H9 (cell line): ENCODE results near the gene IVNS1ABP. TPM values are rescaled to one million over a fixed set of nuclear protein-coding genes. Genes with fewer than 3 reads are reported as not detected.

Experiments
- DNase-seq: peaks from one replicate; pipeline ENCODE4 v3.0.0-alpha.2; 2017
- H2AFZ ChIP-seq: one replicate; pipeline ENCODE4 v1.6.1; 2013; ENCODE audit warnings: mild to moderate bottlenecking, low read length, control low read depth, moderate library complexity
- H2AK5ac ChIP-seq: 2 replicates; pipeline ENCODE4 v1.6.1; 2013; ENCODE audit warnings: low read length, control low read depth, mixed read lengths; ENCODE audit not compliant: insufficient read length
- H2BK120ac ChIP-seq: one replicate; pipeline ENCODE4 v1.6.1; 2013; ENCODE audit warnings: low read depth, mild to moderate bottlenecking, low read length, control low read depth, inconsistent platforms; ENCODE audit not compliant: poor library complexity, severe bottlenecking
- H2BK12ac ChIP-seq: 2 replicates; pipeline ENCODE4 v1.6.1; 2013; ENCODE audit warnings: low read length, control low read depth, mixed read lengths, low read depth; ENCODE audit not compliant: insufficient read length
- H2BK15ac ChIP-seq: 2 replicates; pipeline ENCODE4 v1.6.1; 2013; ENCODE audit warnings: low read depth, low read length, control low read depth
- H2BK20ac ChIP-seq: one replicate; pipeline ENCODE4 v1.6.1; 2013; ENCODE audit warnings: low read depth, mild to moderate bottlenecking, low read length, control low read depth, inconsistent platforms; ENCODE audit not compliant: poor library complexity, severe bottlenecking
- H2BK5ac ChIP-seq: 2 replicates; pipeline ENCODE4 v1.6.1; 2013; ENCODE audit warnings: low read length, control low read depth, mixed read lengths; ENCODE audit not compliant: insufficient read length
- H3K14ac ChIP-seq: 2 replicates; pipeline ENCODE4 v1.6.1; 2013; ENCODE audit warnings: low read length, control low read depth; ENCODE audit not compliant: insufficient read depth
- H3K18ac ChIP-seq: 2 replicates; pipeline ENCODE4 v1.6.1; 2013; ENCODE audit warnings: low read depth, mild to moderate bottlenecking, mixed read lengths, low read length, control low read depth; ENCODE audit not compliant: insufficient read length
- H3K23ac ChIP-seq: 2 replicates; pipeline ENCODE4 v1.6.1; 2013; ENCODE audit warnings: low read length, control low read depth, mixed read lengths, low read depth; ENCODE audit not compliant: insufficient read length
- H3K23me2 ChIP-seq: 2 replicates; pipeline ENCODE4 v1.6.1; 2013; ENCODE audit warnings: low read depth, mild to moderate bottlenecking, mixed read lengths, low read length, control low read depth; ENCODE audit not compliant: insufficient read length, poor library complexity, severe bottlenecking
- H3K27ac ChIP-seq: 2 replicates; pipeline ENCODE4 v1.5.1; 2013; ENCODE audit warnings: low read length, control low read depth, mixed read lengths, low read depth; ENCODE audit not compliant: insufficient read length
- H3K27me3 ChIP-seq: 2 replicates; pipeline ENCODE4 v1.6.1; 2013; ENCODE audit warnings: low read length, control low read depth, inconsistent platforms; ENCODE audit not compliant: insufficient read depth
- H3K4ac ChIP-seq: 2 replicates; pipeline ENCODE4 v1.6.1; 2013; ENCODE audit warnings: low read depth, mild to moderate bottlenecking, control low read depth, inconsistent platforms, low read length, moderate library complexity
- H3K4me1 ChIP-seq: 2 replicates; pipeline ENCODE4 v1.6.1; 2013; ENCODE audit warnings: low read length, control low read depth, inconsistent platforms; ENCODE audit not compliant: insufficient read depth
- H3K4me2 ChIP-seq: 2 replicates; pipeline ENCODE4 v1.6.1; 2013; ENCODE audit warnings: low read length, control low read depth, mixed read lengths; ENCODE audit not compliant: insufficient read length, insufficient read depth
- H3K56ac ChIP-seq: 2 replicates; pipeline ENCODE4 v1.6.1; 2013; ENCODE audit warnings: low read depth, mild to moderate bottlenecking, mixed read lengths, low read length, control low read depth; ENCODE audit not compliant: insufficient read length
- H3K79me1 ChIP-seq: 2 replicates; pipeline ENCODE4 v1.6.1; 2013; ENCODE audit warnings: low read depth, mild to moderate bottlenecking, moderate library complexity, low read length, control low read depth, inconsistent platforms; ENCODE audit not compliant: insufficient read depth, poor library complexity, severe bottlenecking
- H3K79me2 ChIP-seq: 2 replicates; pipeline ENCODE4 v1.6.1; 2013; ENCODE audit warnings: low read length, control low read depth, inconsistent platforms; ENCODE audit not compliant: insufficient read depth
- H3K9ac ChIP-seq: 2 replicates; pipeline ENCODE4 v1.6.1; 2013; ENCODE audit warnings: low read length, control low read depth, mixed read lengths; ENCODE audit not compliant: insufficient read length; ENCODE audit errors: extremely low read depth
- H3K9me3 ChIP-seq: one replicate; pipeline ENCODE4 v1.6.1; 2013; ENCODE audit warnings: low read depth, low read length, inconsistent platforms; ENCODE audit not compliant: control insufficient read depth
- H3T11ph ChIP-seq: one replicate; pipeline ENCODE4 v1.6.1; 2013; ENCODE audit warnings: mild to moderate bottlenecking, low read length, control low read depth, inconsistent platforms
- H4K20me1 ChIP-seq: one replicate; pipeline ENCODE4 v1.6.1; 2013; ENCODE audit not compliant: control insufficient read depth, insufficient read length, insufficient read depth
- H4K5ac ChIP-seq: 2 replicates; pipeline ENCODE4 v1.6.1; 2013; ENCODE audit warnings: low read depth, mild to moderate bottlenecking, mixed read lengths, low read length, control low read depth; ENCODE audit not compliant: insufficient read length
- H4K8ac ChIP-seq: replicated peaks from 2 replicates; pipeline ENCODE4 v1.6.1; 2013; ENCODE audit warnings: low read length, control low read depth, mixed read lengths, low read depth; ENCODE audit not compliant: insufficient read length
- H4K91ac ChIP-seq: 2 replicates; pipeline ENCODE4 v1.6.1; 2013; ENCODE audit warnings: low read depth, mild to moderate bottlenecking, moderate library complexity, mixed read lengths, low read length, control low read depth; ENCODE audit not compliant: insufficient read length
- H3K27ac Mint-ChIP-seq, 3 experiments: 2 replicates in 2 of 3; 3 replicates in 1 of 3; pipeline ENCODE4 v1.8.0; 2020 to 2021; ENCODE audit warnings: mixed read lengths in 3 of 3, mild to moderate bottlenecking in 1 of 3, moderate library complexity in 1 of 3
- H3K27me3 Mint-ChIP-seq: 2 replicates; pipeline ENCODE4 v1.8.0; 2021; ENCODE audit warnings: low read depth, mild to moderate bottlenecking, moderate library complexity, mixed read lengths
- H3K36me3 Mint-ChIP-seq, 3 experiments: 2 replicates in 2 of 3; 3 replicates in 1 of 3; pipeline ENCODE4 v1.8.0; 2020 to 2021; ENCODE audit warnings: low read depth in 3 of 3, mixed read lengths in 3 of 3; ENCODE audit not compliant: insufficient read depth in 1 of 3
- H3K4me1 Mint-ChIP-seq, 2 experiments: 2 replicates each; pipeline ENCODE4 v1.8.0; 2020; ENCODE audit warnings: mixed read lengths in 2 of 2
- H3K4me3 Mint-ChIP-seq, 2 experiments: 2 replicates in 1 of 2; 3 replicates in 1 of 2; pipeline ENCODE4 v1.8.0; 2020 to 2021; ENCODE audit warnings: mild to moderate bottlenecking in 2 of 2, mixed read lengths in 2 of 2, moderate library complexity in 1 of 2
- H3K9me3 Mint-ChIP-seq, 2 experiments: 2 replicates in 1 of 2; 3 replicates in 1 of 2; pipeline ENCODE4 v1.8.0; 2020; ENCODE audit warnings: mild to moderate bottlenecking in 2 of 2, mixed read lengths in 2 of 2, moderate library complexity in 1 of 2
- CTCF ChIP-seq: fragments of 200-600 bp; sonication (generic); conservative IDR thresholded peaks from 3 replicates; pipeline ENCODE4 v1.8.0; 2021; ENCODE audit warnings: antibody characterized with exemption, mild to moderate bottlenecking
- whole genome bisulfite sequencing: extraction: QIAGEN DNeasy Blood & Tissue Kit; methylation state at CpG from one replicate; pipeline ENCODE4 v1.1.7; 2013; ENCODE audit warnings: missing lambda C conversion rate, low lambda C conversion rate, mixed read lengths; ENCODE audit not compliant: insufficient read length; ENCODE audit errors: extremely low coverage; 5-methylcytosine and 5-hydroxymethylcytosine counted together
- total RNA-seq: library from RNA; stranded (reverse); gene quantifications from 2 replicates; pipeline ENCODE4 v1.2.1, GENCODE V29; 2021

The IVNS1ABP gene
- total RNA-seq, 1 experiment from 2014 or later, result 110 TPM

GRCh38 chr1:185249563-185249962 lies 67.5 kb downstream of the IVNS1ABP start:
- Histone ChIP-seq H2AFZ (no peak overlapping the region), H2BK20ac (no peak overlapping the region), H3K4me1 (peaks cover 8% of the 10 kb centered on the region; the same call in 1 of the 2 replicates), H3K9ac (no peak overlapping the region), H2BK5ac (no peak overlapping the region), H3T11ph (no peak overlapping the region), H3K79me1 (no peaks in the 10 kb centered on the region), H3K23ac (no peak overlapping the region), H2BK12ac (no peak overlapping the region), H3K27ac (no peak overlapping the region), H3K14ac (no peak overlapping the region), H3K4me2 (no peak overlapping the region), H2AK5ac (no peak overlapping the region), H4K91ac (no peak overlapping the region), H4K5ac (no peak overlapping the region), H2BK15ac (no peak overlapping the region), H4K20me1 (no peaks in the 10 kb centered on the region), H3K27me3 (no peaks in the 10 kb centered on the region), H4K8ac (no peak overlapping the region), H3K56ac (no peak overlapping the region), H3K4ac (no peak overlapping the region), H3K79me2 (no peaks in the 10 kb centered on the region), H3K23me2 (no peaks in the 10 kb centered on the region), H3K18ac (no peak overlapping the region), H2BK120ac (no peak overlapping the region), H3K9me3 (no peaks in the 10 kb centered on the region)
- no CpG with 5 or more reads among the region's 2 CpGs for WGBS
- H3K9me3 Mint-ChIP-seq, result no peaks in the 10 kb centered on the region
- DNase-seq, result no peak
- no peaks in the 10 kb centered on the region for H3K36me3 Mint-ChIP-seq
- no peak overlapping the region for H3K4me3 Mint-ChIP-seq
- H3K27me3 Mint-ChIP-seq, result no peaks in the 10 kb centered on the region
- TF ChIP-seq CTCF, result no peak
- H3K27ac Mint-ChIP-seq, result peak overlapping the region; percentile 16 to 91 (median 36)
- H3K4me1 Mint-ChIP-seq, result peaks cover 16 to 20% of the 10 kb centered on the region in 2 experiments

Other genes starting within 250 kb of the IVNS1ABP start
- 16.6 and 17.9 TPM in 2 replicates for gene TRMT1L, start 160.3 kb downstream of the IVNS1ABP start, total RNA-seq
- 5.2 and 5.8 TPM in 2 replicates for gene SWT1, start 160.1 kb downstream of the IVNS1ABP start, total RNA-seq